ENCODE results near the gene PCDHGA4. TPM values are rescaled to one million over a fixed set of nuclear protein-coding genes. Genes with fewer than 3 reads are reported as not detected.

Gene PCDHGA4
- total RNA-seq, 1 experiment from 2014 or later = 0.69 TPM

- TF ChIP-seq TCF7L2 (IDR thresholded peaks at IDR 0.05; ENCODE audit: low read depth, low read length) (no peak), CTCF (IDR thresholded peaks at IDR 0.05) (peak; percentile 75)
Measured at GRCh38 chr5:141359790-141360426, 5.1 kb downstream of the PCDHGA4 start, which contains the start of gene PCDHGB2. Gene PCDHGB2 (plus strand): TSS chr5:141359994. CDS start chr5:141360136, 142 bp downstream.

GRCh38 chr5:141360685-141361084, 5.9 kb downstream of the PCDHGA4 start:
- Histone ChIP-seq H3K27me3 (ENCODE audit: control insufficient read depth, insufficient read depth, low read length) (no peaks in the 10 kb centered on the region), H3K9me3 (ENCODE audit: control insufficient read depth, insufficient read depth, low read depth, low read length) (peaks cover 13% of the 10 kb centered on the region; the same call in 1 of the 2 replicates), H3K4me1 (ENCODE audit: control insufficient read depth, insufficient read depth, low read length) (no peaks in the 10 kb centered on the region), H3K4me3 (ENCODE audit: low read depth in 2 of 2, low read length in 2 of 2) (peak overlapping the region in 1 of 2 experiments; percentile 82; a peak in 3 of 4 replicates), H3K36me3 (ENCODE audit: control insufficient read depth, insufficient read depth, low read length) (no peaks in the 10 kb centered on the region), H3K27ac (ENCODE audit: low read length) (no peak overlapping the region)
- ATAC-seq (no peak), DNase-seq (ENCODE audit: low read depth, low spot score) (no peak)
- TF ChIP-seq SIN3A (IDR thresholded peaks at IDR 0.05; ENCODE audit: borderline replicate concordance, insufficient read depth, low read depth, low read length) = no peak
- TF ChIP-seq TCF7L2 (IDR thresholded peaks at IDR 0.05; ENCODE audit: low read depth, low read length) = no peak
- no peak for TF ChIP-seq POLR2AphosphoS5 (IDR thresholded peaks at IDR 0.05; ENCODE audit: low read depth, low read length)
- TF ChIP-seq REST (IDR thresholded peaks at IDR 0.05; ENCODE audit: insufficient read depth in 1 of 2, low read depth in 2 of 2, low read length in 1 of 2) = no peak
- no peak for TF ChIP-seq CTCF (IDR thresholded peaks at IDR 0.05)
- ChIA-PET POLR2A (no interaction called here), CTCF (interaction anchor here (0.6 to 1.0 kb wide), 3 partner anchors 52 to 137 kb away, joined by 3 to 6 read pairs (median 3); partner anchors contain the start of genes PCDHB14, PCDHGA10 and PCDHGB7)
- BruUV-seq (replicated peaks) = no TSS peak
- intact Hi-C loops (cut with micrococcal nuclease; ENCODE audit: unreplicated experiment) (loop anchor here (10.0 kb wide), 1 partner anchor 54 kb away; the partner anchor contains the start of genes PCDHGA10 and PCDHGB7), in situ Hi-C loops (cut with HindIII; ENCODE audit: low pct_unique_long_range_greater_than_20kb, low sequenced_read_pairs) (no loop called here)

More at GRCh38 chr5:141359790-141360426, 5.1 kb downstream of the PCDHGA4 start, which contains the start of gene PCDHGB2:
- H3K36me3 ChIP-seq (ENCODE audit: control insufficient read depth, insufficient read depth, low read length) = no peaks in the 10 kb centered on the region
- in situ Hi-C loops (cut with HindIII; ENCODE audit: low pct_unique_long_range_greater_than_20kb, low sequenced_read_pairs) (no loop called here), intact Hi-C loops (cut with micrococcal nuclease; ENCODE audit: unreplicated experiment) (loop anchor here (2.0 to 10.0 kb wide), 3 partner anchors 55 to 203 kb away; partner anchors contain the start of genes PCDHGA10 and PCDHGB7)
- no peaks in the 10 kb centered on the region for H3K4me1 ChIP-seq (ENCODE audit: control insufficient read depth, insufficient read depth, low read length)
- peak within 1 kb of the TSS; percentile 41 to 82 for H3K4me3 ChIP-seq (ENCODE audit: low read depth in 2 of 2, low read length in 2 of 2)
- peaks cover 13% of the 10 kb centered on the region; the same call in 1 of the 2 replicates for H3K9me3 ChIP-seq (ENCODE audit: control insufficient read depth, insufficient read depth, low read depth, low read length)
- DNase-seq (ENCODE audit: low read depth, low spot score) (peak; percentile 39), ATAC-seq (peak; percentile 85)
- CTCF ChIA-PET = interaction anchor here (0.6 to 1.0 kb wide), 4 partner anchors 53 to 266 kb away, joined by 3 to 6 read pairs (median 3); partner anchors contain the start of genes PCDHB14, PCDHB2, PCDHGA10 and PCDHGB7
- BruUV-seq (replicated peaks) = TSS peak; percentile 59
- POLR2A ChIA-PET = no interaction called here
- H3K27ac ChIP-seq (ENCODE audit: low read length) = no peak within 1 kb of the TSS
- no peaks in the 10 kb centered on the region for H3K27me3 ChIP-seq (ENCODE audit: control insufficient read depth, insufficient read depth, low read length)

Data from Panc1 (cell line).